ENCODE measurements around the gene COL9A2. TPM values are rescaled to one million over a fixed set of nuclear protein-coding genes. Genes with fewer than 3 reads are reported as not detected.

Gene COL9A2
- total RNA-seq, 1 donor from 2014 or later = 0.27 TPM

DNA sequence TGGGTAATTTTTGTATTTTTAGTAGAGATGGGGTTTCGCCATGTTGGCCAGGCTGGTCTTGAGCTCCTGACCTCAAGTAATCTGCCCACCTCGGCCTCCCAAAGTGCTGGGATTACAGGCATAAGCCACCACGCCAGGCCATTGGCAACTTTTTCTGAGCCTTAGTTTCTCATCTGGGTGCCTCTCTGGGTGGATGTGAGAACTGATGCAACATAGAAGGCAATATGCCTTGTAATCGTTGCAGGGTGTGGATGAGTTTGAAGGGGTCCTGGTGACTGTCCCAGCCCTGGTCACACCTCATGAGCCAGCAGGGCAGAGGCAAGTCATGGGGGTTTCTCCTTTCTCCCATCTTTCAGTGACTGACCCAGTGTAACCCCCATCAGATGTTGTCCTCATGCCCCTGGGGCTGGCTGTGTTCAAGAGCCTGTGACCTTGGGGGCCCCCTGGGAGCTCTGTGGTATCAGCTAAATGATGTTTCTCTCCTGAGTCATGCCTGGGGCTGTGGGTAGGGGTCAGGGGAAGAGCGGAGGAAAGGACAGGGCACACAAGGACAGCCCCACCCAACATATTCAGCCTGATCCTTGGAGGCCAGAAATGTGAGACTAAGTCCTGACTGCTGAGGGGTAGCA lies 3.6 kb downstream of the COL9A2 start:
- intact Hi-C loops (cut with micrococcal nuclease) = no loop called here
- Histone ChIP-seq H3K27me3 (ENCODE audit: low read depth) (peaks cover 38% of the 10 kb centered on the region), H3K27ac (replicated peaks) (no peak overlapping the region), H3K4me1 (peaks cover 31% of the 10 kb centered on the region), H3K36me3 (no peaks in the 10 kb centered on the region), H3K9me3 (replicated peaks) (no peaks in the 10 kb centered on the region), H3K4me3 (no peak overlapping the region)
- DNase-seq = no peak
- TF ChIP-seq, protein P1, sequence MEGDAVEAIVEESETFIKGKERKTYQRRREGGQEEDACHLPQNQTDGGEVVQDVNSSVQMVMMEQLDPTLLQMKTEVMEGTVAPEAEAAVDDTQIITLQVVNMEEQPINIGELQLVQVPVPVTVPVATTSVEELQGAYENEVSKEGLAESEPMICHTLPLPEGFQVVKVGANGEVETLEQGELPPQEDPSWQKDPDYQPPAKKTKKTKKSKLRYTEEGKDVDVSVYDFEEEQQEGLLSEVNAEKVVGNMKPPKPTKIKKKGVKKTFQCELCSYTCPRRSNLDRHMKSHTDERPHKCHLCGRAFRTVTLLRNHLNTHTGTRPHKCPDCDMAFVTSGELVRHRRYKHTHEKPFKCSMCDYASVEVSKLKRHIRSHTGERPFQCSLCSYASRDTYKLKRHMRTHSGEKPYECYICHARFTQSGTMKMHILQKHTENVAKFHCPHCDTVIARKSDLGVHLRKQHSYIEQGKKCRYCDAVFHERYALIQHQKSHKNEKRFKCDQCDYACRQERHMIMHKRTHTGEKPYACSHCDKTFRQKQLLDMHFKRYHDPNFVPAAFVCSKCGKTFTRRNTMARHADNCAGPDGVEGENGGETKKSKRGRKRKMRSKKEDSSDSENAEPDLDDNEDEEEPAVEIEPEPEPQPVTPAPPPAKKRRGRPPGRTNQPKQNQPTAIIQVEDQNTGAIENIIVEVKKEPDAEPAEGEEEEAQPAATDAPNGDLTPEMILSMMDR (IDR thresholded peaks at IDR 0.05; ENCODE audit: borderline replicate concordance) = no peak

DNA sequence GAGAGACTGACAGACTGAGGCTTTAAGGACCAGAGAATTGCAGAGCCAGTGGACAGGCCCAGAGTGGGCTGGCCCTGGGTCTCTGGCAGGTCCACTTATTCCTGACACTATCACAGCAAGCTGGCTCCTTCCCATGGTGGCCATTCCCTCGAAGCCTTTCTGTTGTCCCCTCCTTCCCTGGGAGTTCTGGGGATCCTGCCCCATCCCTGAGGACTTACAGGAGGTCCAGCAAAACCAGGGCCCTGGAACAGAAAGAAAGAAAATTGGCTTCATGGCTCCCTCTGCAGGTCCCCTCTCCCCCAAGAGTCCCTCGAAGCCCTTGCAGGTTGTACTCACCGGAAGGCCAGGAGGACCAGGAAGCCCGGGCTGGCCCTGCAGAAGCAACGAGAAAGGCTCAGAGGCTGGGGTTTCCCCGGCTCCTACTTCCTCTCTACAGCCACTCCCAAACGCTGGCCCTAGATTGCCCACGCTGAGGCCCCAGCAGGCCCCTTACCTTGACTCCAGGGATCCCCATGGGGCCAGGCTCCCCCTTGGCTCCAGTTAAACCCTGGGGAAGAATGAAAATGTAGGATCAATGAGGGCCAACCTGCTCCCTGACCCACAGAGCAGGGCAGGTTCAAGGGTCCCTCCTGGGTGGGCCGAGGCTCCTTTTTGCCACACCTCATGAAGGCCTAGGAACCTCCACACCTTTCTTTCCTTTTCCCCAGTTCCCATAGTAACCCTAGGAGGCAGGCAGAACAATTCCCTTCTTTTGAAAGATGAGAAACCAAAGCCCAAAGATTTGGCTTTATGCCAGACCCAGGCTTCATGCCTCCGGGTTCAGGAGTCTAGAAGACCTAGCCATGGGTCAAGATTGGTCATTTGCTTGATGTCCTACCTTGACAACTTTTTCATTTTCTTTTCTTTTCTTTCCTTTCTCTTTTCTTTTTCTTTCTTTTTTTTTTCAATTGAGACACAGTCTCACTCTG lies 4.6 kb downstream of the COL9A2 start:
- peaks cover 35% of the 10 kb centered on the region for H3K4me1 ChIP-seq
- H3K27ac ChIP-seq (replicated peaks) = no peak overlapping the region
- no peak overlapping the region for H3K4me3 ChIP-seq
- H3K27me3 ChIP-seq (ENCODE audit: low read depth) = peaks cover 29% of the 10 kb centered on the region
- H3K9me3 ChIP-seq (replicated peaks) = no peaks in the 10 kb centered on the region
- intact Hi-C loops (cut with micrococcal nuclease) = no loop called here
- TF ChIP-seq, protein P1 (IDR thresholded peaks at IDR 0.05; ENCODE audit: borderline replicate concordance) = no peak
- H3K36me3 ChIP-seq = no peaks in the 10 kb centered on the region
- peak; percentile 45 for DNase-seq

GRCh38 chr1:40311692-40312091 lies 5.4 kb downstream of the COL9A2 start:
- H3K4me1 ChIP-seq = peaks cover 29% of the 10 kb centered on the region
- H3K36me3 ChIP-seq = no peaks in the 10 kb centered on the region
- H3K9me3 ChIP-seq (replicated peaks) = no peaks in the 10 kb centered on the region
- H3K27ac ChIP-seq (replicated peaks) = no peak overlapping the region
- DNase-seq = no peak
- peaks cover 21% of the 10 kb centered on the region for H3K27me3 ChIP-seq (ENCODE audit: low read depth)
- TF ChIP-seq, protein P1 (IDR thresholded peaks at IDR 0.05; ENCODE audit: borderline replicate concordance) = no peak
- intact Hi-C loops (cut with micrococcal nuclease) = no loop called here
- H3K4me3 ChIP-seq = no peak overlapping the region

DNA sequence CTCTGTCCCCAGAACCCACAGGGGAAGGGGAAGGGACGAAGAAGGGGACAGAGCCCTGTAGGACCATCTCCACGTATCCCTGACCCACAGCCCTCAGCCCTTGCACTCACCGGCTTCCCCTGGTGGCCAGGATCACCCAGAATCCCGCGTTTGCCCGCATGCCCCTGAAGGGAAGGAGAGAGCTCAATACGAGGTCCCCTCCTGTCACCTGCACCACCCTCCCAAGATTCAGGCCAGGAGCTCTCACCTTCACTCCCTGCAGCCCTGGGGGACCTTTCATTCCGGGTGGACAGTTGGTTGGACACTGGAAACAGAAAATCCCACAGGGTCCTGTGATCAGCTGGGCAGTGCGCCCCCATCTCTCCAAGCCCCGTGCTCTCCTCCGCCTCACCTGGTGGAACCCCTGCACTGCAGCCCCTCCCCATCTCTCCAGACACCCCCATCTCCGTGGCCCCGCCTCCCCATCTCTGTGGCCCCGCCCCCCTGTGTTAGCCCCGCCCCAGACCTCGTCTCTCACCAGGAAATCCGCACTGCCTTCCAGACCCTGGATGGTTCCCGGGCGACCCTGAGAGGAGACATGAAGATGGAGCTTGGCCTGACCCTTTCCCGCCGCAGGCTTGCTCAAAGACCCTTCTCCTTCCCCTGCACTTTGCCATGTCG lies 6.0 kb downstream of the COL9A2 start:
- Histone ChIP-seq H3K9me3 (replicated peaks) (no peaks in the 10 kb centered on the region), H3K27ac (replicated peaks) (no peak overlapping the region), H3K27me3 (ENCODE audit: low read depth) (peaks cover 15% of the 10 kb centered on the region), H3K4me3 (no peak overlapping the region), H3K36me3 (no peaks in the 10 kb centered on the region), H3K4me1 (peaks cover 23% of the 10 kb centered on the region)
- intact Hi-C loops (cut with micrococcal nuclease) = no loop called here
- DNase-seq = no peak
- TF ChIP-seq, protein P1 (IDR thresholded peaks at IDR 0.05; ENCODE audit: borderline replicate concordance) = no peak

DNA sequence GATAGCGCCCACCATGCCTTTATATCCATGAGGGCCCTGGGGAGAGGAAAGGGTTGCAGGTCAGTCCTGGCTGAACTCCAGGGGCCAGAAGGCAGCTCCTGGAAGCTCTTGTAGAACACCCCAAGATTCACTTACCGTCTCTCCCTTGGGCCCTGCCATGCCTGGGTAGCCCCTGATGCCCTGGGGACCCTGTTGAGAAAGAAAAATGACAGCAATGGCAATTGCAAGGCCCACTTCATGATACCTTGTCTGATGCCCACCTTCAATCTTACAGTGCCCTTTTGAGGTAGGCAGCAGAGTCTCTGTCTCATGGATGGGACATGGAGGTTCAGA lies 7.0 kb downstream of the COL9A2 start:
- H3K4me1 ChIP-seq = peaks cover 13% of the 10 kb centered on the region
- intact Hi-C loops (cut with micrococcal nuclease) = no loop called here
- TF ChIP-seq, protein P1 (IDR thresholded peaks at IDR 0.05; ENCODE audit: borderline replicate concordance) = no peak
- H3K27ac ChIP-seq (replicated peaks) = no peak overlapping the region
- H3K27me3 ChIP-seq (ENCODE audit: low read depth) = peaks cover 7% of the 10 kb centered on the region
- no peaks in the 10 kb centered on the region for H3K9me3 ChIP-seq (replicated peaks)
- DNase-seq = no peak
- H3K36me3 ChIP-seq = no peaks in the 10 kb centered on the region
- no peak overlapping the region for H3K4me3 ChIP-seq

All from left ventricle myocardium inferior (tissue), 1 donor.